ENCODE data around the gene ITIH3.

The ITIH3 gene

GRCh38 chr3:52786330-52787215 is 8.0 kb upstream of the ITIH3 start:
- in situ Hi-C loops (cut with HindIII; ENCODE audit: low sequenced_read_pairs), result no loop called here
- no peak for DNase-seq (ENCODE audit: low read depth)
- no peak for TF ChIP-seq CTCF (IDR thresholded peaks at IDR 0.05; ENCODE audit: low read depth, low read length, missing control alignments)
- no peak overlapping the region for H3K4me3 ChIP-seq (ENCODE audit: low read depth, low read length)

GRCh38 chr3:52787246-52787645 is 7.3 kb upstream of the ITIH3 start:
- in situ Hi-C loops (cut with HindIII; ENCODE audit: low sequenced_read_pairs), result no loop called here
- H3K4me3 ChIP-seq (ENCODE audit: low read depth, low read length), result no peak overlapping the region
- DNase-seq (ENCODE audit: low read depth), result no peak
- TF ChIP-seq CTCF (IDR thresholded peaks at IDR 0.05; ENCODE audit: low read depth, low read length, missing control alignments), result no peak

GRCh38 chr3:52787672-52788625 is 6.6 kb upstream of the ITIH3 start:
- no peak for TF ChIP-seq CTCF (IDR thresholded peaks at IDR 0.05; ENCODE audit: low read depth, low read length, missing control alignments)
- in situ Hi-C loops (cut with HindIII; ENCODE audit: low sequenced_read_pairs), result no loop called here
- DNase-seq (ENCODE audit: low read depth), result no peak
- no peak overlapping the region for H3K4me3 ChIP-seq (ENCODE audit: low read depth, low read length)

GRCh38 chr3:52788890-52789745 is 5.5 kb upstream of the ITIH3 start:
- in situ Hi-C loops (cut with HindIII; ENCODE audit: low sequenced_read_pairs), result no loop called here
- TF ChIP-seq CTCF (IDR thresholded peaks at IDR 0.05; ENCODE audit: low read depth, low read length, missing control alignments), result no peak
- no peak for DNase-seq (ENCODE audit: low read depth)
- no peak overlapping the region for H3K4me3 ChIP-seq (ENCODE audit: low read depth, low read length)

GRCh38 chr3:52789746-52790040 is 4.9 kb upstream of the ITIH3 start:
- no peak for TF ChIP-seq CTCF (IDR thresholded peaks at IDR 0.05; ENCODE audit: low read depth, low read length, missing control alignments)
- DNase-seq (ENCODE audit: low read depth), result no peak
- H3K4me3 ChIP-seq (ENCODE audit: low read depth, low read length), result no peak overlapping the region
- in situ Hi-C loops (cut with HindIII; ENCODE audit: low sequenced_read_pairs), result no loop called here

GRCh38 chr3:52790337-52790736 is 4.3 kb upstream of the ITIH3 start:
- H3K4me3 ChIP-seq (ENCODE audit: low read depth, low read length), result no peak overlapping the region
- TF ChIP-seq CTCF (IDR thresholded peaks at IDR 0.05; ENCODE audit: low read depth, low read length, missing control alignments), result no peak
- no peak for DNase-seq (ENCODE audit: low read depth)
- in situ Hi-C loops (cut with HindIII; ENCODE audit: low sequenced_read_pairs), result no loop called here
